DOHH2 (cell line): ENCODE measurements around the gene C1orf94.

Experiments
- CTCF ChIP-seq: fragments of 200-600 bp; sonication (generic); IDR thresholded peaks from one replicate; pipeline ENCODE4 v1.5.1; 2014; ENCODE audit warnings: antibody characterized with exemption, mild to moderate bottlenecking, low read depth, low read length; ENCODE audit not compliant: poor library complexity, severe bottlenecking
- EZH2phosphoT487 ChIP-seq: fragments of 200-600 bp; sonication (generic); IDR thresholded peaks from 2 replicates; pipeline ENCODE4 v1.6.1; 2017; ENCODE audit warnings: borderline replicate concordance, mild to moderate bottlenecking, antibody characterized with exemption, low read length, moderate library complexity, mixed read lengths

DNA sequence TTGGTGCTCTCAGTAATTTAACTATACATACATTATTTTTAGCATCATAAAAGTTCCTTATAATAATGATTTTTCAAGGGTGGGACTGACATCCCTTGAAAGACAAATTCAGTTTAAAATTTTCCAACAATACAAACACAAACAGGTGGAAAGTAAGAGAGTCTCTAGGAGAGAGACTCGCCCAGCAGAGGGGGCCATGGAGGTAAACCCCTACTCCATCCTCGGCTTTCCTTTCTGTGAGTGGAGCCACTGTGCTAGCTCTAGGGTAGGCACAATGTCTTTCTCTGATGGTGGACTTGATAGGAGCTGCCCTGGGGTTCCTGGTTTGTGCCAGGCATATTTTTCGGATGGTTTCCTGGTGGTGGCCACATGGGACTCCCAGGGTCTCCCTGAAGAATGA lies 20.0 kb upstream of the C1orf94 start:
- TF ChIP-seq CTCF (peak; percentile 24), EZH2phosphoT487 (no peak)
